Panc1 (cell line): ENCODE results near the gene ALKBH7. TPM values are rescaled to one million over a fixed set of nuclear protein-coding genes. Genes with fewer than 3 reads are reported as not detected.

Experiments used
- ATAC-seq: fragments of 200-7000 bp; cut with Tn5 transposase; 2 replicates; pipeline ENCODE4 v1.9.1; 2020; ENCODE audit warnings: mild to moderate bottlenecking, moderate library complexity
- BruUV-seq: library from RNA; stranded (reverse); fragments of 400-500 nt; replicated peaks from 2 replicates; lab custom pipeline; 2021; lab: Mats Ljungman, UMichigan
- CTCF ChIA-PET: fragments of 300-600 bp; sonication (Branson Sonifier 250); formaldehyde crosslinking; loops from one replicate; lab custom pipeline; 2022; ENCODE audit warnings: antibody characterized with exemption; lab: Charles Lee
- POLR2A ChIA-PET: fragments of 300-600 bp; sonication (Branson Sonifier 250); formaldehyde crosslinking; loops from one replicate; lab custom pipeline; 2022; ENCODE audit warnings: antibody characterized with exemption; lab: Charles Lee
- DNase-seq: peaks from one replicate; pipeline ENCODE4 v3.0.0-alpha.2; 2010; ENCODE audit warnings: low read depth, low spot score
- H3K27ac ChIP-seq: 2 replicates; pipeline ENCODE4 v1.5.1; 2011; ENCODE audit warnings: mild to moderate bottlenecking, low read length, inconsistent platforms
- H3K27me3 ChIP-seq: fragments of 200-500 bp; sonication (Bioruptor generic); 2 replicates; pipeline ENCODE4 v1.6.0; 2014; ENCODE audit warnings: low read length, inconsistent platforms; ENCODE audit not compliant: control insufficient read depth, insufficient read depth
- H3K36me3 ChIP-seq: fragments of 200-500 bp; sonication (Bioruptor generic); 2 replicates; pipeline ENCODE4 v1.5.1; 2014; ENCODE audit warnings: inconsistent platforms, mild to moderate bottlenecking, low read length, moderate library complexity; ENCODE audit not compliant: control insufficient read depth, insufficient read depth
- H3K4me1 ChIP-seq: 2 replicates; pipeline ENCODE4 v1.5.1; 2011; ENCODE audit warnings: inconsistent platforms, mild to moderate bottlenecking, low read length, moderate library complexity; ENCODE audit not compliant: control insufficient read depth, insufficient read depth
- H3K4me3 ChIP-seq, 2 experiments: 2 replicates each; pipeline ENCODE4 v1.5.1; 2011 to 2012; ENCODE audit warnings: low read depth in 2 of 2, low read length in 2 of 2, mild to moderate bottlenecking in 2 of 2, inconsistent platforms in 1 of 2, moderate library complexity in 1 of 2
- H3K9me3 ChIP-seq: fragments of 200-500 bp; sonication (Bioruptor generic); 2 replicates; pipeline ENCODE4 v1.5.1; 2014; ENCODE audit warnings: low read depth, mild to moderate bottlenecking, inconsistent platforms, low read length, moderate library complexity; ENCODE audit not compliant: control insufficient read depth, insufficient read depth
- CTCF ChIP-seq: fragments of 450-650 bp; IDR thresholded peaks from 2 replicates; pipeline ENCODE4 v1.5.1; 2017; ENCODE audit warnings: mild to moderate bottlenecking
- POLR2AphosphoS5 ChIP-seq: IDR thresholded peaks from 2 replicates; pipeline ENCODE4 v1.6.1; 2012; ENCODE audit warnings: mild to moderate bottlenecking, low read depth, low read length, moderate library complexity
- REST ChIP-seq, 2 experiments: IDR thresholded peaks; 2 replicates each; pipeline ENCODE4 v1.6.1; 2011 to 2012; ENCODE audit warnings: low read depth in 2 of 2, control low read depth in 1 of 2, low read length in 1 of 2, mild to moderate bottlenecking in 1 of 2, moderate library complexity in 1 of 2; ENCODE audit not compliant: insufficient read depth in 1 of 2
- SIN3A ChIP-seq: IDR thresholded peaks from 2 replicates; pipeline ENCODE4 v1.6.1; 2012; ENCODE audit warnings: low read depth, mild to moderate bottlenecking, low read length, moderate library complexity, borderline replicate concordance; ENCODE audit not compliant: insufficient read depth
- TCF7L2 ChIP-seq: IDR thresholded peaks from 2 replicates; pipeline ENCODE4 v1.6.1; 2011; ENCODE audit warnings: mild to moderate bottlenecking, low read depth, low read length, inconsistent platforms
- in situ Hi-C: cut with HindIII; loops from 2 replicates; pipeline ENCODE4 v1.10.0; 2016; ENCODE audit warnings: low sequenced_read_pairs, low pct_unique_long_range_greater_than_20kb
- intact Hi-C: fragments of 100-400 bp; cut with micrococcal nuclease; formaldehyde crosslinking; loops from one replicate; pipeline ENCODE4 v1.10.0; 2022; ENCODE audit not compliant: unreplicated experiment
- total RNA-seq: library from RNA; stranded (reverse); gene quantifications from one replicate; pipeline ENCODE4 v1.2.1, GENCODE V29; 2021; ENCODE audit not compliant: unreplicated experiment

The ALKBH7 gene
- total RNA-seq, 1 experiment from 2014 or later: 65.0 TPM

- DNase-seq (peak; percentile 75), ATAC-seq (peak; percentile 94)
- no peaks in the 10 kb centered on the region for H3K27me3 ChIP-seq
- H3K27ac ChIP-seq: peak within 1 kb of the TSS; percentile 93
- TF ChIP-seq TCF7L2 (no peak), REST (IDR thresholded peaks at IDR 0.05; ENCODE audit: insufficient read depth in 1 of 2, low read depth in 2 of 2, low read length in 1 of 2) (no peak), CTCF (no peak), SIN3A (peak; percentile 84; the same call in 1 of the 2 replicates), POLR2AphosphoS5 (peak; percentile 53; the same call in 1 of the 2 replicates)
- in situ Hi-C loops (no loop called here), intact Hi-C loops (no loop called here)
- H3K9me3 ChIP-seq: no peaks in the 10 kb centered on the region
- peaks cover 7% of the 10 kb centered on the region; the same call in 1 of the 2 replicates for H3K4me1 ChIP-seq
- ChIA-PET POLR2A (no interaction called here), CTCF (interaction anchor here (0.6 kb wide), 1 partner anchor 415 kb away, joined by 3 read pairs; the partner anchor contains the start of gene RANBP3)
- peaks cover 6% of the 10 kb centered on the region for H3K36me3 ChIP-seq
- peak within 1 kb of the TSS; percentile 80 to 94 for H3K4me3 ChIP-seq
- BruUV-seq: no TSS peak
These were observed 20.7 kb downstream of the ALKBH7 start, which contains the start of gene GTF2F1 for GRCh38 chr19:6393074-6393982. TSS of gene GTF2F1 (minus strand) at chr19:6393164. CDS start at chr19:6392995, 169 bp downstream.

- ChIA-PET CTCF (no interaction called here), POLR2A (interaction anchor here (0.7 kb wide), 1 partner anchor 193 kb away, joined by 11 read pairs; no protein-coding TSS in a partner anchor)
- Histone ChIP-seq H3K4me3 (peak overlapping the region; percentile 80 to 94), H3K9me3 (no peaks in the 10 kb centered on the region), H3K4me1 (peaks cover 7% of the 10 kb centered on the region; the same call in 1 of the 2 replicates), H3K27ac (peak overlapping the region; percentile 93), H3K27me3 (no peaks in the 10 kb centered on the region), H3K36me3 (peaks cover 6% of the 10 kb centered on the region)
- ATAC-seq: peak; percentile 7
- TF ChIP-seq TCF7L2: no peak
- no peak for TF ChIP-seq REST (IDR thresholded peaks at IDR 0.05; ENCODE audit: insufficient read depth in 1 of 2, low read depth in 2 of 2, low read length in 1 of 2)
- TF ChIP-seq SIN3A: no peak
- TF ChIP-seq CTCF: no peak
- TF ChIP-seq POLR2AphosphoS5: no peak
- no peak for DNase-seq
- BruUV-seq: no TSS peak
- intact Hi-C loops (no loop called here), in situ Hi-C loops (no loop called here)
These were observed 21.4 kb downstream of the ALKBH7 start for GRCh38 chr19:6393983-6394412.
